Loucy (cell line): Measurements from ENCODE around the gene MOXD1.

Source experiments
- CTCF ChIP-seq: fragments of 200-600 bp; sonication (generic); conservative IDR thresholded peaks from 2 replicates; pipeline ENCODE4 v1.5.1; 2014; ENCODE audit warnings: mild to moderate bottlenecking, antibody characterized with exemption, low read length
- EZH2phosphoT487 ChIP-seq: fragments of 200-600 bp; IDR thresholded peaks from 2 replicates; pipeline ENCODE4 v1.6.1; 2018; ENCODE audit warnings: antibody characterized with exemption, mild to moderate bottlenecking, moderate library complexity, borderline replicate concordance

DNA sequence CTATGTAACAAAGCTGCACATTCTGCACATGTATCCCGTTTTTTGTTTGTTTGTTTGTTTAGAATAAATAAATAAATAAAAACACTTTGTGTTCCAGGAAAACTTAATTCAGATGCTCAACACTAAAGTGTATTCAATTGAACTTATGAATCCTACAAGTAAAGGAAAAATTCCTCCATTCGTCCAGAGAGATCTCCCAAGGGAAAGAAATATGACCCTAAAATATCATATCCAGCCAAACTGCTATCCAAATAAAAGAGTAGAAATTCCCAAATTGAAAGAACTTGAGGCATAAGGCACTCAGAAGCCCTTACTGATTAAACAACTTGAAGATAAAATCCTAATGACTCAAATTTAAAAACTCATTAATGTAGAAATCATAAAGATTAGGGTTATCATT, 90.4 kb downstream of the MOXD1 start:
- TF ChIP-seq CTCF (no peak), EZH2phosphoT487 (no peak)
